Measurements from ENCODE around the gene SH3GL1. TPM values are rescaled to one million over a fixed set of nuclear protein-coding genes. Genes with fewer than 3 reads are reported as not detected.

Gene SH3GL1
- total and polyA plus RNA-seq, 12 donors = 13.1 to 41.8 (median 18.0) TPM

DNA sequence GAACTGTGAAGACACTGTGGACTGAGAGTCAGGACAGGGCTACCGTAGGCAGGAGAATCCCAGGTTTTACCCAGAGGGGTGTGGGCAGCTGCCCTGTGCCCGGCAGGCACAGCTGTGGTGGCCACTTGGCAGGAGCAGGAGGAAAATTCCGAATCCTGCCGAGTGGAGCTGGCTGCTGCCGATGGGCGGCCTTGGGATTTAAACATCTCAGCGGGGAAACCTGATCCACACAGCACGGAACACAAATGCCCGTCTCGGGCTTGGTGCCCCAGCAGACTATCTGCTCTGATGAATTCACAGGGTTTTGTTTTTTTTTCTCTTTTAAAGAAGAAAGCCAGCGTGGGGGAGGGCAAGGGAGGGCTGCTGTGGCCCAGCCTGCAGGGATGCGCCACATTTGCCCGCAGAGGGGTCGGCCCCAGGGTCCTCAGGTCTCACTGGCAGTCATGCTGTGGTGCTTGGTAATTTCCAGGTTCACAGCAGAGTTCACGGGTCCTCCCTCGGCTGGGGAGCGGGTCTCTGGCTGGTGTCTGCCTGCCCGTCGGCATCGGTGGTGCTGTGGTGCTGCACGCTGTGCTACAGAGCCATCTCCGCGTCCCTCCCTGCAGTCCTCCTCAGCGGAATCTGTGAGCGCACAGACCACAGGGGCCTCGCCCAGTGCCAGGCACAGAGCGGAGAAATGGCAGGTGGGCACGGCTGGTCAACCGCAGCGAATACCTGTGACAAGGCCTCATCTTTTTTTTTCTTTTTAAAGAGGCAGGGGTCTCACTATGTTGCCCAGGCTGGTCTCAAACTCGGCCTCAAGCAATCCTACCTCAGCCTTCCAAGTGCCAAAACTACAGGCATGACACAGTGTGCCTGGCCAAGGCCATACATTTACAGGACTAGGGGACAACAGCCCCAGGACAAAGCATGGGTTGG lies 28.8 kb downstream of the SH3GL1 start:
- H3K9me3 ChIP-seq = no peaks in the 10 kb centered on the region
- TF ChIP-seq, protein P1, sequence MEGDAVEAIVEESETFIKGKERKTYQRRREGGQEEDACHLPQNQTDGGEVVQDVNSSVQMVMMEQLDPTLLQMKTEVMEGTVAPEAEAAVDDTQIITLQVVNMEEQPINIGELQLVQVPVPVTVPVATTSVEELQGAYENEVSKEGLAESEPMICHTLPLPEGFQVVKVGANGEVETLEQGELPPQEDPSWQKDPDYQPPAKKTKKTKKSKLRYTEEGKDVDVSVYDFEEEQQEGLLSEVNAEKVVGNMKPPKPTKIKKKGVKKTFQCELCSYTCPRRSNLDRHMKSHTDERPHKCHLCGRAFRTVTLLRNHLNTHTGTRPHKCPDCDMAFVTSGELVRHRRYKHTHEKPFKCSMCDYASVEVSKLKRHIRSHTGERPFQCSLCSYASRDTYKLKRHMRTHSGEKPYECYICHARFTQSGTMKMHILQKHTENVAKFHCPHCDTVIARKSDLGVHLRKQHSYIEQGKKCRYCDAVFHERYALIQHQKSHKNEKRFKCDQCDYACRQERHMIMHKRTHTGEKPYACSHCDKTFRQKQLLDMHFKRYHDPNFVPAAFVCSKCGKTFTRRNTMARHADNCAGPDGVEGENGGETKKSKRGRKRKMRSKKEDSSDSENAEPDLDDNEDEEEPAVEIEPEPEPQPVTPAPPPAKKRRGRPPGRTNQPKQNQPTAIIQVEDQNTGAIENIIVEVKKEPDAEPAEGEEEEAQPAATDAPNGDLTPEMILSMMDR (IDR thresholded peaks at IDR 0.05) = no peak
- no peak overlapping the region for H3K4me3 ChIP-seq
- peak overlapping the region in 2 of 10 donors; percentile 93 to 96 for H3K27ac ChIP-seq
- ATAC-seq = no peak
- peaks cover 0 to 22% (median 0%) of the 10 kb centered on the region in 9 donors for H3K36me3 ChIP-seq
- DNase-seq = no peak
- 85 to 92% methylated on average over 31 of the region's 31 CpGs for WGBS, 2 donors
- no peaks in the 10 kb centered on the region for H3K27me3 ChIP-seq
- intact Hi-C loops (cut with DNase I) = loop anchor here in 2 of 10 donors (1.0 to 2.0 kb wide), 2 partner anchors 25 to 29 kb away; partner anchors contain the start of gene SH3GL1 (in 1 of the 2)
- peaks cover 65 to 98% (median 92%) of the 10 kb centered on the region in 9 donors for H3K4me1 ChIP-seq

DNA sequence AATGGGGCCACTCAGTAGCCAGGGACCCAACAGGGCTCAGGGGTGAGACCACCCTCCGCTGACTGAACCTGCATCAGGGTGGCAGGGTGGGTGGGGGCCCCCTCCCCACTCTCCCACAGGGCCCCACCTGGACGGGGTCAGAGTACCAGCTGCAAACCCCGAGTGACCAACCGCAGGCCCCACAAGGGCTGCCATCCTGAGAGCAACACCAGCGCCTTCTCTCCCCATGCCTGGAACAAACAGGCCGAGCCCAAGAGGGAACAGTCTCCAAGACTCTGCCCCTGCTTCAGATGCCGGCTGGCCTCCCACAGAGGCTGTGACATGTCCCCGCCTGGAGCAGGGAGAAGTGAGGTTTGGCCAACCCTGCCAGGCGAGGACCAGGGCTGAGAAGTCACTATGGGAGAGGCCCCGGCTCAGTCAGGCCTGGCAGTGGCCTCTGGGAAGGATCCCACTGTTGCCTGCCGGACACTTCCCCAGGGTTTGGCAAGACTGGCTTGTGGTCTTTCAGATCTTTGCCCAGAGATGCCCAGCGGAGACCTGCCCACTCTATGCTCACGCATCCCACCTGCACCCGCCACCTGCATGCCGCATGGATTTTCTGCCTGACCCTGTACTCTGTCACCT lies 29.8 kb downstream of the SH3GL1 start:
- Histone ChIP-seq H3K4me3 (peak overlapping the region in 2 of 10 donors; percentile 26 to 41), H3K27ac (peak overlapping the region in 7 of 10 donors; percentile 70 to 93 (median 80)), H3K9me3 (no peaks in the 10 kb centered on the region), H3K27me3 (no peaks in the 10 kb centered on the region), H3K36me3 (peaks cover 0 to 31% (median 8%) of the 10 kb centered on the region in 9 donors), H3K4me1 (peaks cover 55 to 89% (median 82%) of the 10 kb centered on the region in 9 donors)
- DNase-seq = no peak
- TF ChIP-seq, protein P1 (IDR thresholded peaks at IDR 0.05) = no peak
- 93% methylated on average over 15 of the region's 15 CpGs for WGBS, 2 donors
- intact Hi-C loops (cut with DNase I) = loop anchor here in 2 of 10 donors (1.0 to 2.0 kb wide), 2 partner anchors 26 to 30 kb away; partner anchors contain the start of gene SH3GL1 (in 1 of the 2)
- ATAC-seq = no peak

DNA sequence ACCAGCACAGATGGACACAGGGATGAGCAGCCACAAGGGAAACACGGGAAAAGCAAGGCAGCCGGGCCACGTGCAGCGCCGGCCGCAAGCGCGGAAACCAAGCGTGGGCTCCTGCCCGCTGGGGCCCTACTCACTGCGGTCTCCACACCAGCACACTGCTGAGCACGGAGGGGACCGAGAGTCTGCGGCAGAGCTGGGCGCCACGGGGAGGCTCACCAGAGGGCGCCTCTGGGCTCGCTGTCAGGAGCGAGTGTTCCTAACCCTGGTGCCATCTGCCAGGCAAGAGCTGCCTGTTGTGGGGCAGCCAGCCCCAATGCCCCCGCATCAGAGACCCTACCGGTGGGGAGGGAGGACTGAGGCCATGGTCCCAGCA lies 30.5 kb downstream of the SH3GL1 start:
- H3K4me1 ChIP-seq = peaks cover 48 to 82% (median 76%) of the 10 kb centered on the region in 9 donors
- WGBS, 2 donors = 43 to 49% methylated on average over 21 of the region's 21 CpGs

More for the DNA sequence above, 30.5 kb downstream of the SH3GL1 start:
- TF ChIP-seq, protein P1 (IDR thresholded peaks at IDR 0.05) = peak in 7 of 9 donors; percentile 39 to 70 (median 55)
- DNase-seq = peak in 1 of 2 donors; percentile 57
- peak overlapping the region in 9 of 10 donors; percentile 15 to 43 (median 36) for H3K4me3 ChIP-seq
- H3K9me3 ChIP-seq = no peaks in the 10 kb centered on the region
- H3K27me3 ChIP-seq = no peaks in the 10 kb centered on the region
- H3K36me3 ChIP-seq = peaks cover 0 to 38% (median 14%) of the 10 kb centered on the region in 9 donors
- intact Hi-C loops (cut with DNase I) = loop anchor here in 1 of 10 donors (2.0 kb wide), 1 partner anchor 31 kb away; the partner anchor contains the start of gene SH3GL1
- peak overlapping the region; percentile 53 to 93 (median 80) for H3K27ac ChIP-seq
- ATAC-seq = peak in 7 of 8 donors; percentile 20 to 52 (median 43)

Measured in heart right ventricle (tissue), 16 donors.